ENCODE measurements around the gene ADGRA1.
A peak's percentile ranks its signal among the peaks of the same experiment; 100 is the strongest.

Gene ADGRA1

GRCh38 chr10:133113146-133113830 lies 25.6 kb downstream of the ADGRA1 start:
- DNase-seq (ENCODE audit: low read depth in 2 of 2): no peak

GRCh38 chr10:133113847-133114246 lies 26.1 kb downstream of the ADGRA1 start:
- no peak for DNase-seq (ENCODE audit: low read depth in 2 of 2)

- no peak for DNase-seq (ENCODE audit: low read depth in 2 of 2)
These were observed 26.5 kb downstream of the ADGRA1 start for GRCh38 chr10:133114251-133114650.

- DNase-seq (ENCODE audit: low read depth in 2 of 2): no peak
These were observed 27.2 kb downstream of the ADGRA1 start for GRCh38 chr10:133114726-133115452.

- DNase-seq (ENCODE audit: low read depth in 2 of 2): no peak
These were observed 27.7 kb downstream of the ADGRA1 start for GRCh38 chr10:133115453-133115842.

GRCh38 chr10:133115976-133116375 lies 28.3 kb downstream of the ADGRA1 start:
- no peak for DNase-seq (ENCODE audit: low read depth in 2 of 2)

GRCh38 chr10:133116455-133116854 lies 28.7 kb downstream of the ADGRA1 start:
- DNase-seq (ENCODE audit: low read depth in 2 of 2): no peak

- DNase-seq (ENCODE audit: low read depth in 2 of 2): no peak
These were observed 29.4 kb downstream of the ADGRA1 start for GRCh38 chr10:133117036-133117687.

GRCh38 chr10:133117688-133118071 lies 30.0 kb downstream of the ADGRA1 start:
- DNase-seq (ENCODE audit: low read depth in 2 of 2): no peak

GRCh38 chr10:133121479-133121878 lies 33.8 kb downstream of the ADGRA1 start:
- DNase-seq (ENCODE audit: low read depth in 2 of 2): no peak

- DNase-seq (ENCODE audit: low read depth in 2 of 2): no peak
These were observed 34.6 kb downstream of the ADGRA1 start for GRCh38 chr10:133122171-133122935.

- DNase-seq (ENCODE audit: low read depth in 2 of 2): no peak
These were observed 35.5 kb downstream of the ADGRA1 start for GRCh38 chr10:133123050-133123745.

- no peak for DNase-seq (ENCODE audit: low read depth in 2 of 2)
These were observed 36.1 kb downstream of the ADGRA1 start for GRCh38 chr10:133123746-133124356.

- DNase-seq (ENCODE audit: low read depth in 2 of 2): peak in 1 of 2 donors; percentile 27
These were observed 36.9 kb downstream of the ADGRA1 start for GRCh38 chr10:133124357-133125211.

- DNase-seq (ENCODE audit: low read depth in 2 of 2): no peak
These were observed 38.2 kb downstream of the ADGRA1 start for GRCh38 chr10:133125901-133126300.

GRCh38 chr10:133126431-133127290 lies 38.9 kb downstream of the ADGRA1 start:
- no peak for DNase-seq (ENCODE audit: low read depth in 2 of 2)

- peak; percentile 29 to 69 for DNase-seq (ENCODE audit: low read depth in 2 of 2)
These were observed 39.8 kb downstream of the ADGRA1 start for GRCh38 chr10:133127291-133128125.

Measured in stimulated activated CD4-positive, alpha-beta T cell treated with anti-CD3 and anti-CD28 coated beads, Interleukin-4, amount 100 ng/mL, for 48 hours (primary cell).